HCT116 (cell line): Measurements from ENCODE around the gene SMURF1.

Experiments used
- CEBPB ChIP-seq: IDR thresholded peaks from 2 replicates; pipeline ENCODE4 v1.6.1; 2012; ENCODE audit warnings: low read depth
- EZH2 ChIP-seq: fragments of 200-600 bp; sonication (generic); IDR thresholded peaks from 2 replicates; pipeline ENCODE4 v1.6.1; 2017; ENCODE audit warnings: antibody characterized with exemption, mixed run types
- EZH2phosphoT487 ChIP-seq: fragments of 200-600 bp; IDR thresholded peaks from 2 replicates; pipeline ENCODE4 v1.6.1; 2018; ENCODE audit warnings: antibody characterized with exemption, borderline replicate concordance
- POLR2A ChIP-seq: IDR thresholded peaks from 2 replicates; pipeline ENCODE4 v1.7.0; 2011; ENCODE audit warnings: borderline replicate concordance; ENCODE audit not compliant: insufficient read depth, insufficient read length; ENCODE audit errors: extremely low read depth
- POLR2AphosphoS5 ChIP-seq: IDR thresholded peaks from 2 replicates; pipeline ENCODE4 v1.6.1; 2011; ENCODE audit warnings: mild to moderate bottlenecking, low read depth, low read length, moderate library complexity
- RAD21 ChIP-seq: IDR thresholded peaks from 2 replicates; pipeline ENCODE4 v1.6.1; 2012; ENCODE audit warnings: low read depth, mild to moderate bottlenecking
- SIN3A ChIP-seq: IDR thresholded peaks from 2 replicates; pipeline ENCODE4 v1.6.1; 2012; ENCODE audit warnings: low read depth
- SP1 ChIP-seq: IDR thresholded peaks from 2 replicates; pipeline ENCODE4 v1.6.1; 2012; ENCODE audit warnings: low read depth
- TCF7L2 ChIP-seq: IDR thresholded peaks from 2 replicates; pipeline ENCODE4 v1.7.0; 2011; ENCODE audit warnings: borderline replicate concordance, inconsistent platforms; ENCODE audit not compliant: insufficient read depth, insufficient read length; ENCODE audit errors: extremely low read depth
- TF ChIP-seq, protein P1 (sequence below): IDR thresholded peaks from 2 replicates; pipeline ENCODE4 v1.6.1; 2012
- TF ChIP-seq, protein P2 (sequence below), 3 experiments: fragments of 200-600 bp in 1 of 3; sonication (generic) in 1 of 3; IDR thresholded peaks in 2 of 3; conservative IDR thresholded peaks in 1 of 3; 2 replicates each; pipeline ENCODE4 v1.5.1; 2012 to 2017; ENCODE audit warnings: low read depth in 2 of 3, low read length in 2 of 3, antibody characterized with exemption in 1 of 3, borderline replicate concordance in 1 of 3, control low read depth in 1 of 3, mild to moderate bottlenecking in 1 of 3, mixed read lengths in 1 of 3, mixed run types in 1 of 3, moderate library complexity in 1 of 3; ENCODE audit not compliant: insufficient read depth in 1 of 3

DNA sequence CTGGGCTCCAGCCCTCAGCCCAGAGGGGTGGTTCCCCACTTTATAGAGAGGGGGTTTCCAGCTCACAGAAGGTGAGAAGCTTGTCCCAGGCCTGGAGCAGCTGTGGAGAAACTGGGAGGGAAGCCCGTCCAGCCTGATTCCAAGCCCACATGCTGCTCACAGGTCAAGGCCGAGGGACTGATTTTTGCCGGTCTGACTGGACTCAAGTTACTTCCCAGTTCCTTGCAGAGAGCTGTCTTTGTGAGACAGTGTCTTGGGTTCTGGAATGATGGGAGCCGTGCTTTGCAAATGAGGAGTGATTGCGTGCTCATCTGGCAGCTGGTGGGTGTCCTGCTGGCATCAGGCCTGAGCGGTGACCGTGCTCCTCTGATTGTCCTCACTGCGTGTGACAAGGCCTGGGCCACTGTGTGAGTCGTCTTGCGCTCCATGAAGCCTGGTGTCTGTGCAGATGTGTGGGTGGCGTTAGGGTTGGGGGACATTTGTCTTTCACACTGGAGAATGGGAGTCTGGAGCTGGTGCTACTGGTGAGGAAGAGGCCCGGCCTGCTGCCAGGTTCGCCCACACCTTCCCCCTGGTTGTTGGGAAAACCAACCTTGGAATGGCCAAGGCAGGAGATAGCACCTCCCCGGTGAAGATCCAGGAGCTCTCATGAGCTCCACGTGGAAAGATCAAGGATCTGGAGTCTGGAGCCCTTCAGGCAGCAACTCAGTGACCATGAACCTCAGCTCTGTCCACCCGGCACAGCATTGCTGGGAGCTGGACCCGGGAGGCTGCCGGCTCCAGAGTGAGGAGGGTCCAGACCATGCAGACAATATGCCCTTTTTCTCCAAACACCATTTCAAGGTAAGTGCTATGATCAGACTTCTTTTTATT, 129.6 kb downstream of the SMURF1 start:
- TF ChIP-seq EZH2phosphoT487, result no peak
- TF ChIP-seq SIN3A, result no peak
- TF ChIP-seq, protein P1, sequence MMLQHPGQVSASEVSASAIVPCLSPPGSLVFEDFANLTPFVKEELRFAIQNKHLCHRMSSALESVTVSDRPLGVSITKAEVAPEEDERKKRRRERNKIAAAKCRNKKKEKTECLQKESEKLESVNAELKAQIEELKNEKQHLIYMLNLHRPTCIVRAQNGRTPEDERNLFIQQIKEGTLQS, result no peak
- TF ChIP-seq RAD21, result no peak
- no peak for TF ChIP-seq POLR2AphosphoS5
- TF ChIP-seq POLR2A, result no peak
- TF ChIP-seq, protein P2, sequence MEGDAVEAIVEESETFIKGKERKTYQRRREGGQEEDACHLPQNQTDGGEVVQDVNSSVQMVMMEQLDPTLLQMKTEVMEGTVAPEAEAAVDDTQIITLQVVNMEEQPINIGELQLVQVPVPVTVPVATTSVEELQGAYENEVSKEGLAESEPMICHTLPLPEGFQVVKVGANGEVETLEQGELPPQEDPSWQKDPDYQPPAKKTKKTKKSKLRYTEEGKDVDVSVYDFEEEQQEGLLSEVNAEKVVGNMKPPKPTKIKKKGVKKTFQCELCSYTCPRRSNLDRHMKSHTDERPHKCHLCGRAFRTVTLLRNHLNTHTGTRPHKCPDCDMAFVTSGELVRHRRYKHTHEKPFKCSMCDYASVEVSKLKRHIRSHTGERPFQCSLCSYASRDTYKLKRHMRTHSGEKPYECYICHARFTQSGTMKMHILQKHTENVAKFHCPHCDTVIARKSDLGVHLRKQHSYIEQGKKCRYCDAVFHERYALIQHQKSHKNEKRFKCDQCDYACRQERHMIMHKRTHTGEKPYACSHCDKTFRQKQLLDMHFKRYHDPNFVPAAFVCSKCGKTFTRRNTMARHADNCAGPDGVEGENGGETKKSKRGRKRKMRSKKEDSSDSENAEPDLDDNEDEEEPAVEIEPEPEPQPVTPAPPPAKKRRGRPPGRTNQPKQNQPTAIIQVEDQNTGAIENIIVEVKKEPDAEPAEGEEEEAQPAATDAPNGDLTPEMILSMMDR (IDR thresholded peaks at IDR 0.05 in 2 of 3, conservative IDR thresholded peaks at IDR 0.05 in 1 of 3; ENCODE audit: borderline replicate concordance in 1 of 3, insufficient read depth in 1 of 3, low read depth in 2 of 3, low read length in 2 of 3), result no peak
- no peak for TF ChIP-seq SP1
- no peak for TF ChIP-seq TCF7L2
- TF ChIP-seq EZH2, result no peak
- TF ChIP-seq CEBPB, result no peak
